Hepatocyte (in vitro differentiated cells): ENCODE measurements around the gene CAPN7. TPM values are rescaled to one million over a fixed set of nuclear protein-coding genes. Genes with fewer than 3 reads are reported as not detected.

Source experiments
- DNase-seq: peaks from one replicate; pipeline ENCODE4 v3.0.0-alpha.2; 2016; ENCODE audit warnings: low spot score
- H2AFZ ChIP-seq: fragments of 200-600 bp; sonication (generic); 2 replicates; pipeline ENCODE4 v1.6.0; 2016; ENCODE audit warnings: antibody characterized with exemption, mild to moderate bottlenecking
- H3K27ac ChIP-seq: fragments of 200-600 bp; sonication (generic); 2 replicates; pipeline ENCODE4 v1.5.1; 2016; ENCODE audit warnings: mild to moderate bottlenecking
- H3K27me3 ChIP-seq: fragments of 200-600 bp; sonication (generic); 2 replicates; pipeline ENCODE4 v1.6.1; 2016
- H3K36me3 ChIP-seq: fragments of 200-600 bp; sonication (generic); replicated peaks from 2 replicates; pipeline ENCODE4 v1.5.1; 2016; ENCODE audit warnings: low read depth; ENCODE audit not compliant: insufficient read depth
- H3K4me1 ChIP-seq: fragments of 200-600 bp; sonication (generic); 2 replicates; pipeline ENCODE4 v1.5.1; 2016; ENCODE audit warnings: mild to moderate bottlenecking, moderate library complexity; ENCODE audit not compliant: insufficient read depth
- H3K4me2 ChIP-seq: fragments of 200-600 bp; sonication (generic); 2 replicates; pipeline ENCODE4 v1.6.0; 2016
- H3K4me3 ChIP-seq: fragments of 200-600 bp; sonication (generic); 2 replicates; pipeline ENCODE4 v1.5.1; 2016; ENCODE audit warnings: mild to moderate bottlenecking
- H3K79me2 ChIP-seq: fragments of 200-600 bp; sonication (generic); 2 replicates; pipeline ENCODE4 v1.6.0; 2017; ENCODE audit warnings: mild to moderate bottlenecking
- H3K9me2 ChIP-seq: fragments of 200-600 bp; sonication (generic); replicated peaks from 2 replicates; pipeline ENCODE4 v1.6.0; 2017; ENCODE audit warnings: mild to moderate bottlenecking; ENCODE audit not compliant: insufficient read depth
- H3K9me3 ChIP-seq: fragments of 200-600 bp; sonication (generic); 2 replicates; pipeline ENCODE4 v1.5.1; 2016; ENCODE audit warnings: low read depth, mild to moderate bottlenecking
- H4K20me1 ChIP-seq: fragments of 200-600 bp; sonication (generic); 2 replicates; pipeline ENCODE4 v1.6.0; 2016; ENCODE audit warnings: mild to moderate bottlenecking; ENCODE audit not compliant: insufficient read depth, poor library complexity, severe bottlenecking
- CTCF ChIP-seq: fragments of 200-600 bp; sonication (generic); IDR thresholded peaks from 2 replicates; pipeline ENCODE4 v1.5.1; 2016; ENCODE audit warnings: antibody characterized with exemption, mild to moderate bottlenecking; ENCODE audit not compliant: poor library complexity
- EZH2 ChIP-seq: fragments of 200-600 bp; sonication (generic); IDR thresholded peaks from 2 replicates; pipeline ENCODE4 v1.6.1; 2016; ENCODE audit warnings: antibody characterized with exemption, mild to moderate bottlenecking, borderline replicate concordance
- EZH2phosphoT487 ChIP-seq: fragments of 200-600 bp; sonication (generic); IDR thresholded peaks from one replicate; pipeline ENCODE4 v1.6.1; 2018; ENCODE audit warnings: antibody characterized with exemption, mild to moderate bottlenecking, low read depth, moderate library complexity; ENCODE audit not compliant: unreplicated experiment, severe bottlenecking
- WGBS: methylation state at CpG from one replicate; pipeline ENCODE4 v1.1.6; 2016; ENCODE audit warnings: low lambda C conversion rate; ENCODE audit errors: missing lambda C conversion rate; 5-methylcytosine and 5-hydroxymethylcytosine counted together
- polyA plus RNA-seq: library from polyadenylated mRNA; unstranded; fragments of >200 nt; fragmentation: Nextera tagmentation; extraction: Ambion mirVana; gene quantifications from 2 replicates; pipeline ENCODE4 v1.2.1, GENCODE V29; 2016
- total RNA-seq: library from RNA; depleted of rRNA; stranded (reverse); fragments of >200 nt; gene quantifications from 2 replicates; pipeline ENCODE4 v1.2.3, GENCODE V29; 2014

CAPN7 gene
- total and polyA plus RNA-seq, 2 experiments from 2014 or later: 21.6 to 60.3 TPM

- Histone ChIP-seq H3K27ac (no peak overlapping the region), H2AFZ (no peak overlapping the region), H3K4me2 (no peak overlapping the region), H3K79me2 (peaks cover 5% of the 10 kb centered on the region), H4K20me1 (no peaks in the 10 kb centered on the region), H3K27me3 (no peaks in the 10 kb centered on the region), H3K9me3 (no peaks in the 10 kb centered on the region), H3K4me1 (no peaks in the 10 kb centered on the region), H3K4me3 (no peak overlapping the region), H3K9me2 (no peaks in the 10 kb centered on the region), H3K36me3 (no peaks in the 10 kb centered on the region)
- 98% methylated on average over 4 of the region's 4 CpGs for WGBS
- no peak for DNase-seq
- TF ChIP-seq CTCF: no peak
- no peak for TF ChIP-seq EZH2
- TF ChIP-seq EZH2phosphoT487: no peak
Measured at GRCh38 chr3:15229262-15229661, 23.2 kb downstream of the CAPN7 start.

- Histone ChIP-seq H2AFZ (no peak overlapping the region), H3K27me3 (no peaks in the 10 kb centered on the region), H4K20me1 (no peaks in the 10 kb centered on the region), H3K27ac (no peak overlapping the region), H3K36me3 (no peaks in the 10 kb centered on the region), H3K9me2 (no peaks in the 10 kb centered on the region), H3K4me2 (no peak overlapping the region), H3K4me3 (no peak overlapping the region), H3K4me1 (peaks cover 9% of the 10 kb centered on the region), H3K79me2 (peaks cover 2% of the 10 kb centered on the region), H3K9me3 (no peaks in the 10 kb centered on the region)
- 95% methylated on average over 1 of the region's 1 CpG for WGBS
- no peak for DNase-seq
- no peak for TF ChIP-seq EZH2phosphoT487
- TF ChIP-seq EZH2: no peak
- TF ChIP-seq CTCF: no peak
Measured at GRCh38 chr3:15241341-15241740, 35.3 kb downstream of the CAPN7 start.

- Histone ChIP-seq H3K9me3 (no peaks in the 10 kb centered on the region), H3K4me3 (no peak overlapping the region), H3K36me3 (peaks cover 5% of the 10 kb centered on the region), H4K20me1 (no peaks in the 10 kb centered on the region), H3K4me1 (peaks cover 9% of the 10 kb centered on the region), H2AFZ (no peak overlapping the region), H3K79me2 (no peaks in the 10 kb centered on the region), H3K27me3 (no peaks in the 10 kb centered on the region), H3K9me2 (no peaks in the 10 kb centered on the region), H3K27ac (peak overlapping the region; percentile 23), H3K4me2 (no peak overlapping the region)
- no peak for DNase-seq
- 88% methylated on average over 5 of the region's 5 CpGs for WGBS
- TF ChIP-seq EZH2phosphoT487: no peak
- no peak for TF ChIP-seq CTCF
- TF ChIP-seq EZH2: no peak
Measured at GRCh38 chr3:15243822-15244482, 37.9 kb downstream of the CAPN7 start.
